GM18498 (cell line): ENCODE results near the gene CERKL.

Experiments
- ATAC-seq: cut with Tn5 transposase; IDR thresholded peaks from one replicate; pipeline ENCODE4 v1.9.1; 2021; ENCODE audit warnings: mild to moderate bottlenecking, moderate library complexity; ENCODE audit not compliant: unreplicated experiment

CERKL gene

GRCh38 chr2:181526014-181526413 lies 130.9 kb downstream of the CERKL start:
- ATAC-seq: no peak

- no peak for ATAC-seq
These were observed 133.1 kb downstream of the CERKL start for GRCh38 chr2:181523756-181524155.

GRCh38 chr2:181520253-181520652 lies 136.7 kb downstream of the CERKL start:
- no peak for ATAC-seq

GRCh38 chr2:181517685-181518301 lies 139.1 kb downstream of the CERKL start:
- ATAC-seq: no peak

- ATAC-seq: no peak
These were observed 139.9 kb downstream of the CERKL start for GRCh38 chr2:181516992-181517391.

GRCh38 chr2:181515719-181516118 lies 141.2 kb downstream of the CERKL start:
- ATAC-seq: no peak

- no peak for ATAC-seq
These were observed 156.7 kb downstream of the CERKL start for GRCh38 chr2:181500201-181500600.

GRCh38 chr2:181499231-181499630 lies 157.7 kb downstream of the CERKL start:
- no peak for ATAC-seq
